Measurements from ENCODE around the gene ASB2.

ASB2 gene

GRCh38 chr14:93929657-93930056 is 46.7 kb downstream of the ASB2 start:
- Histone ChIP-seq H3K9me2 (replicated peaks; ENCODE audit: control insufficient read depth, low read length) (no peaks in the 10 kb centered on the region), H3F3A (ENCODE audit: control insufficient read depth, insufficient read depth) (no peaks in the 10 kb centered on the region), H3K79me2 (ENCODE audit: control insufficient read depth, low read length) (no peaks in the 10 kb centered on the region), H3K27ac (ENCODE audit: low read depth, low read length) (no peak overlapping the region), H3K4me1 (ENCODE audit: control insufficient read depth, low read length) (no peaks in the 10 kb centered on the region), H4K20me1 (ENCODE audit: control insufficient read depth, insufficient read depth, low read depth, low read length) (no peaks in the 10 kb centered on the region), H3K9me3 (ENCODE audit: control insufficient read depth, insufficient read depth, low read length) (no peaks in the 10 kb centered on the region), H3K4me2 (ENCODE audit: low read length) (no peak overlapping the region), H3K36me3 (ENCODE audit: control insufficient read depth, low read length) (no peaks in the 10 kb centered on the region), H3K27me3 (ENCODE audit: control insufficient read depth, low read length) (no peaks in the 10 kb centered on the region), H3K4me3 (ENCODE audit: low read length) (no peak overlapping the region)
- TF ChIP-seq EZH2phosphoT487 (IDR thresholded peaks at IDR 0.05; ENCODE audit: borderline replicate concordance, low read length): no peak
- no peak for TF ChIP-seq CTCF (IDR thresholded peaks at IDR 0.05; ENCODE audit: low read depth, low read length, poor library complexity, severe bottlenecking)

- no peak overlapping the region for H3K4me3 ChIP-seq (ENCODE audit: low read length)
- H4K20me1 ChIP-seq (ENCODE audit: control insufficient read depth, insufficient read depth, low read depth, low read length): no peaks in the 10 kb centered on the region
- H3K27me3 ChIP-seq (ENCODE audit: control insufficient read depth, low read length): no peaks in the 10 kb centered on the region
- H3K36me3 ChIP-seq (ENCODE audit: control insufficient read depth, low read length): no peaks in the 10 kb centered on the region
- TF ChIP-seq CTCF (IDR thresholded peaks at IDR 0.05; ENCODE audit: low read depth, low read length, poor library complexity, severe bottlenecking) (no peak), EZH2phosphoT487 (IDR thresholded peaks at IDR 0.05; ENCODE audit: borderline replicate concordance, low read length) (no peak)
- H3K9me2 ChIP-seq (replicated peaks; ENCODE audit: control insufficient read depth, low read length): no peaks in the 10 kb centered on the region
- H3K4me2 ChIP-seq (ENCODE audit: low read length): no peak overlapping the region
- H3K9me3 ChIP-seq (ENCODE audit: control insufficient read depth, insufficient read depth, low read length): no peaks in the 10 kb centered on the region
- no peaks in the 10 kb centered on the region for H3K79me2 ChIP-seq (ENCODE audit: control insufficient read depth, low read length)
- no peak overlapping the region for H3K27ac ChIP-seq (ENCODE audit: low read depth, low read length)
- H3K4me1 ChIP-seq (ENCODE audit: control insufficient read depth, low read length): no peaks in the 10 kb centered on the region
- H3F3A ChIP-seq (ENCODE audit: control insufficient read depth, insufficient read depth): no peaks in the 10 kb centered on the region
Observed at GRCh38 chr14:93929048-93929535, 47.3 kb downstream of the ASB2 start.

- Histone ChIP-seq H3F3A (ENCODE audit: control insufficient read depth, insufficient read depth) (no peaks in the 10 kb centered on the region), H3K27ac (ENCODE audit: low read depth, low read length) (no peak overlapping the region), H3K27me3 (ENCODE audit: control insufficient read depth, low read length) (no peaks in the 10 kb centered on the region), H4K20me1 (ENCODE audit: control insufficient read depth, insufficient read depth, low read depth, low read length) (no peaks in the 10 kb centered on the region), H3K4me3 (ENCODE audit: low read length) (no peak overlapping the region), H3K9me3 (ENCODE audit: control insufficient read depth, insufficient read depth, low read length) (no peaks in the 10 kb centered on the region), H3K36me3 (ENCODE audit: control insufficient read depth, low read length) (no peaks in the 10 kb centered on the region), H3K79me2 (ENCODE audit: control insufficient read depth, low read length) (no peaks in the 10 kb centered on the region), H3K4me1 (ENCODE audit: control insufficient read depth, low read length) (no peaks in the 10 kb centered on the region), H3K4me2 (ENCODE audit: low read length) (no peak overlapping the region), H3K9me2 (replicated peaks; ENCODE audit: control insufficient read depth, low read length) (no peaks in the 10 kb centered on the region)
- TF ChIP-seq CTCF (IDR thresholded peaks at IDR 0.05; ENCODE audit: low read depth, low read length, poor library complexity, severe bottlenecking) (no peak), EZH2phosphoT487 (IDR thresholded peaks at IDR 0.05; ENCODE audit: borderline replicate concordance, low read length) (no peak)
Observed at GRCh38 chr14:93928184-93929047, 48.0 kb downstream of the ASB2 start.

Measured in DOHH2 (cell line).